ENCODE measurements around the gene CEP128. TPM values are rescaled to one million over a fixed set of nuclear protein-coding genes. Genes with fewer than 3 reads are reported as not detected.
"Not testable (repeated sequence)": the region's sequence is repeated elsewhere in the genome, so short reads cannot be mapped to it uniquely, and the experiment has no call there.

The CEP128 gene
- total RNA-seq, 2 experiments from 2014 or later = 30.0 to 32.9 TPM

DNA sequence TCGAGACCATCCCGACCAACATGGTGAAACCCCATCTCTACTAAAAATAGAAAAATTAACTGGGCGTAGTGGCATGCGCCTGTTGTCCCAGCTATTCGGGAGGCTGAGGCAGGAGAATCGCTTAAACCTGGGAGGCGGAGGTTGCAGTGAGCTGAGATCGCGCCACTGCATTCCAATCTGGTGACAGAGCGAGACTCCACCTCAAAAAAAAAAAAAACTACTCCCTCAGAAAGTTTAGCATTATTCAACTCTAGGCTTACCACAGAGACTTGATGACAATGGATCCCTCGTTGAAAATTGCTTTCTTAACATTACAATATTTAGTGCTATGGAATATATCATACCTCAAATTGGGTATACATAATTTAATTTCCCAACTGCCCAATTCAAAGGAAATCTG, 29.5 kb downstream of the CEP128 start:
- H3K4me1 Mint-ChIP-seq; H3K27me3 Mint-ChIP-seq; H3K27ac Mint-ChIP-seq; DNase-seq; H3K4me3 Mint-ChIP-seq; H3K9me3 Mint-ChIP-seq; ATAC-seq (ENCODE audit: low read depth): not testable (repeated sequence)
- POLR2A ChIA-PET = interaction anchor here (0.8 kb wide), 1 partner anchor 13 kb away, joined by 3 read pairs; no protein-coding TSS in a partner anchor
- H3K36me3 Mint-ChIP-seq = peaks cover 45% of the 10 kb centered on the region

DNA sequence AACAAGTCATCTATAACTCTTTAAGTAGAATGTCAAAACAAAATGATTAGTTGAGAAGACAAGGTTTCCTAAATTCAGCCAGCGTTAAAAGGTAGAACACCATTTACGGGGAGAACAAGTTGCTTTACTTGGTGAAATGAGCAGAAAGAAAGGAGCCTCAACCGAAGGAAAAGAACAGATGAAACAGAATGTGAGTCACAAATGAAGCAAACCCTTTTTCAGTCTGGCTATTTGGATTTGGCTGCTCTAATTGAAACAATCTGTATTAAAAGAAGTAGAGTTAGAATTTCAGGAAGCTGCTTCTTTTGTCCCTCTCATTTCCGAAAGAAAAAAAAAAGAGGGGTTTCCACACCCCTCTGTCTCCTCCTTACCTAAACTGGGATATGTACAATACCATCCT, 34.6 kb downstream of the CEP128 start:
- DNase-seq (no peak), ATAC-seq (ENCODE audit: low read depth) (no peak)
- no peaks in the 10 kb centered on the region for H3K9me3 Mint-ChIP-seq
- no peaks in the 10 kb centered on the region for H3K4me1 Mint-ChIP-seq
- no peak overlapping the region for H3K27ac Mint-ChIP-seq
- H3K4me3 Mint-ChIP-seq = no peak overlapping the region
- no peaks in the 10 kb centered on the region for H3K27me3 Mint-ChIP-seq
- POLR2A ChIA-PET = no interaction called here
- H3K36me3 Mint-ChIP-seq = peaks cover 43% of the 10 kb centered on the region

DNA sequence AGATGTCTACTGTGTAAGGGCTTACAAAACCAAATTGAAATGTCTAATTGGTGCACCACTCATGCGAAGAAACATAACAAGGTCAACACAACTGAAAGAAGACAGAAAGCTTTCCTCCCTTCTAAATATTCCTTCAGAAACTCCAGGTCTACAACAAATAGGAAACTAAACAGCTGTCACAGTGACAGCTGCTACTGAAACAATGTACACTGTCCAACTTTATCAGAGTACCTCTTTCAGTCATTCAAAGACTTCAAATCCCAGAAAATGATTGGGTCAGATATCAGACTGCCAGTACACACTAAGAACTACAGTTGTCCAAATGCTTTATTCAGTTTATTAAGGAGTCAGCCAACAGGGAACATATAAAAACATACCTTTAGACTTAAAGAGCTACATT, 35.2 kb downstream of the CEP128 start:
- peaks cover 1% of the 10 kb centered on the region for H3K9me3 Mint-ChIP-seq
- no peaks in the 10 kb centered on the region for H3K27me3 Mint-ChIP-seq
- H3K4me3 Mint-ChIP-seq = no peak overlapping the region
- DNase-seq (no peak), ATAC-seq (ENCODE audit: low read depth) (no peak)
- H3K27ac Mint-ChIP-seq = no peak overlapping the region
- POLR2A ChIA-PET = no interaction called here
- H3K36me3 Mint-ChIP-seq = peaks cover 46% of the 10 kb centered on the region
- peaks cover 2% of the 10 kb centered on the region for H3K4me1 Mint-ChIP-seq

DNA sequence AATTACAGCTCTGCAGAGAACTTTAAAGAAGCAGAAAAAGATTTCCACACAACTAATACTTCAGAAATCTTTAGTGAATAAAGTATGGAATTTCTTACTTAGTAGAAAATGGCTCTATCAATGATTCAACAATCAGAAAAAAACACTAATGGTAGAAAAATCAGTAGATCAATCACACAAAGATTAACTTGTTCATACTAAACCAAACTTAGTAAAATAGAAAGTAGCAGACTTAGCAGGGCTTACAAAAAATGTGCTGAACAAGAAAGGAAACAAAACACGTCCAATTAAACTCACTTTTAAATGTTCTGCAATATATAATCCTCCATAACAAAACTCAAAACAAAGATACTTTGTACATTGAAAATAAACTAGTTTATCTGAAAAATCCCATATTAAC, 38.9 kb downstream of the CEP128 start:
- H3K27me3 Mint-ChIP-seq = no peaks in the 10 kb centered on the region
- H3K9me3 Mint-ChIP-seq = peaks cover 1% of the 10 kb centered on the region
- DNase-seq (no peak), ATAC-seq (ENCODE audit: low read depth) (no peak)
- H3K4me1 Mint-ChIP-seq = peaks cover 2% of the 10 kb centered on the region
- peaks cover 47% of the 10 kb centered on the region for H3K36me3 Mint-ChIP-seq
- POLR2A ChIA-PET = no interaction called here
- H3K4me3 Mint-ChIP-seq = no peak overlapping the region
- no peak overlapping the region for H3K27ac Mint-ChIP-seq

DNA sequence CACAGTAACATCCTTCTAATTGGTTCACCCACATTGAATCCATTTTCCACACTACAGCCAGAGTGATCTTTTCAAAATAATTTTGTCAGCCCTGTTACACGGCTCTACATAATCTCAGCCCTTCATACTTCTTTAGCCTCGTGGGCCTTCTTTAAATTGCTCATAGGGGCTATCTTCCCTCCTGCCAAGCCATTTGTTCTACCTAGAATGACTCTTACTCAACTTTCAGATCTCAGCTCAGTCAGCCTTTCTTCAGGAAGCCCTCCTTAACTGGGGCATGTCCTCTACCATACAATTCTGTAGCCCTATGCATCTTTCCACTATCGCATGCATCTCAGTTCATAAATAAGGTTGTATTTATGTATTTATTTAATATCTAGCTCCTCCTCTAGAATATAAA, 39.7 kb downstream of the CEP128 start:
- H3K27ac Mint-ChIP-seq = no peak overlapping the region
- peaks cover 1% of the 10 kb centered on the region for H3K9me3 Mint-ChIP-seq
- POLR2A ChIA-PET = no interaction called here
- DNase-seq (no peak), ATAC-seq (ENCODE audit: low read depth) (no peak)
- H3K27me3 Mint-ChIP-seq = no peaks in the 10 kb centered on the region
- H3K4me1 Mint-ChIP-seq = peaks cover 2% of the 10 kb centered on the region
- no peak overlapping the region for H3K4me3 Mint-ChIP-seq
- peaks cover 52% of the 10 kb centered on the region for H3K36me3 Mint-ChIP-seq

DNA sequence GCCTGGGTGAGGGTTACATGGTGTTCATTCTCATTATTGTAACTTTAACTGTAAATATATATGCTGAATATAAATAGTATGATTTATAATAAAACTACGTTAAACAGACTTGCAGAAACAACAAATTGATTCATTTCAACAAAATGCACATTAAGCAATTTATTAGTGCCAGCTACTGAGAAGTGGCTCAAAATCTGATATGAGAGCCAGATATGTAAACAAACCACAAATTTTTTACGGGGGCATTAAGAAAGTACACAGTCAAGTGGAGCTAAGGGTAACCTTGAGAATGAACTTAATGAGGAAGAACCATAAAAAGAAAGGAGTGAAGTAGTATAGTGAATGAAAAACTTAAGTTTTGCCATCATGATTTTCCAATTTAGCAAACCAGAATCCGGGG, 40.3 kb downstream of the CEP128 start:
- H3K36me3 Mint-ChIP-seq = peaks cover 49% of the 10 kb centered on the region
- DNase-seq = no peak
- no peak overlapping the region for H3K27ac Mint-ChIP-seq
- H3K9me3 Mint-ChIP-seq = peaks cover 1% of the 10 kb centered on the region
- POLR2A ChIA-PET = no interaction called here
- H3K4me1 Mint-ChIP-seq = peaks cover 2% of the 10 kb centered on the region
- no peak overlapping the region for H3K4me3 Mint-ChIP-seq
- no peak for ATAC-seq (ENCODE audit: low read depth)
- H3K27me3 Mint-ChIP-seq = no peaks in the 10 kb centered on the region

DNA sequence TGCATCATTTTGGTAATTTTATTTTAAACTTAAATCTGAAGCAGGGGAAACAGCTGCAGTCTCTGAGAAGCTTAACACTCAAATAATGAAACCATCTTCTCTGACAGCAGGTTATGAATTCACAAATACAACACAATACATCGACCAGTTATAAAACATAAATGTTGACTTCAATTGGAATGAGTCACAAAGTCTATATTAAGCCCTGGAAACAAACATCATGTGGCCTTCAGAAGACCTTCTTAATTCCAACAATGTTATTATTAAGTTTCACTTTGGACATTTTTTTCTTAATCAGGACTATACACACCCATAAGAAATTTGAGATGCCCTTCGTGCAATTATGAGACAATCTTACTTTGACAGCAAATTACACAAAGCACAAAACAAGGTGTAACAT, 68.9 kb downstream of the CEP128 start:
- Mint-ChIP-seq H3K9me3 (peaks cover 10% of the 10 kb centered on the region), H3K4me1 (no peaks in the 10 kb centered on the region), H3K4me3 (no peak overlapping the region), H3K27ac (no peak overlapping the region), H3K27me3 (no peaks in the 10 kb centered on the region), H3K36me3 (peaks cover 49% of the 10 kb centered on the region)
- DNase-seq (no peak), ATAC-seq (ENCODE audit: low read depth) (no peak)
- POLR2A ChIA-PET = no interaction called here

DNA sequence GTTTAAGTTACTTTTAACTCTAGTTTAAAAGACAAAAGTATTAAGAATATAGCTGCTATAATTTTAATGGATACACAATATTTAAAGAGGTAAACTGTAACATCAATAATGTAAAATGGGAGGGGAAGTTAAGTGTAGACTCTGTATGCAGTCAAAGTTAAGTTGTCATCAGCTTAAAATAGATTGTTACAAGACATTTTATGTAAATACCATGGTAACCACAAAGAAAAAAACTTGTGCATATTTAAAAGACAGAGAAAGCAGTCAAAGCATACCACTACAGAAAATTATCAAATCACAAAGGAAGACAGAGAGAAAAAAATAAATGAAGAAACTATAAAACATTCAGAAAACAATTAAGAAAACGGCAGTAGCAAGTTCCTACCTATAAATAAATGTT, 73.3 kb downstream of the CEP128 start:
- DNase-seq (no peak), ATAC-seq (ENCODE audit: low read depth) (no peak)
- no peak overlapping the region for H3K4me3 Mint-ChIP-seq
- H3K27ac Mint-ChIP-seq = no peak overlapping the region
- POLR2A ChIA-PET = no interaction called here
- H3K9me3 Mint-ChIP-seq = peaks cover 16% of the 10 kb centered on the region
- no peaks in the 10 kb centered on the region for H3K4me1 Mint-ChIP-seq
- H3K27me3 Mint-ChIP-seq = no peaks in the 10 kb centered on the region
- H3K36me3 Mint-ChIP-seq = peaks cover 42% of the 10 kb centered on the region

DNA sequence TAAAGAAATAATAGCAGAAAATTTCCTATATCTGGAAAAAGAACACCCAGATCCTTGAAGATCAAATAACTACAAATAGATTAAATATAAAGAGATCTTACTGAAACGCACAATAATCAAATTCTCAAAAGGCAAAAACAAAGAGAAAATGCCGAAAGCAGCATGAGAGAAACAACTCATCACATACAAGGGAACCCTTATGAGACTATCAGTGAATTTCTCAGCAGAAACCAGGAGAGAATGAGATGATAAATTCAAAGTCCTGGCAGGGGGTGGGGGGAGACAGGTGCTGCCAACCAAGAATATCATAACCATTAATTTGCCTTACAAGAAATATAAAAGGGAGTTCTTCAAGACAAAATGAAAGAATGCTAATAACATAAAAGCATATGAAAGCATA, 73.7 kb downstream of the CEP128 start:
- H3K36me3 Mint-ChIP-seq = peaks cover 41% of the 10 kb centered on the region

DNA sequence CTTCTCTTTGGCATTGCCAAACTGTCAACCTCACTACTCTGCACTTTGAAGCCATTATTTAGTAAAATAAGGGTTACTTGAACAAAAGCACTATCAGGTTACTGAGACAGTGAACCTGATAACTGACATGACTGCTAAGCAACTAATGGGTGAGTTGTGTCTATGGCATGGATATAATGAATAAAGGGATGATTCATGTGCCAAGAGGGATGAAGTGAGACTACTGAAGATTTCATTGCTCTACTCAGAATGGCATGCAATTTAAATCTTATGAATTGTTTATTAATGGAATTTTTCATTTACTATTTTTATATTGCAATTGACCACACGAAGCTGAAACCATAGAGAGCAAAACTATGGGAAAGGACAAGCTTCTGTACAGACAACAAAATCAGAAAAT, 74.4 kb downstream of the CEP128 start:
- Mint-ChIP-seq H3K4me3 (no peak overlapping the region), H3K36me3 (peaks cover 39% of the 10 kb centered on the region), H3K27me3 (no peaks in the 10 kb centered on the region), H3K4me1 (no peaks in the 10 kb centered on the region), H3K9me3 (peaks cover 16% of the 10 kb centered on the region), H3K27ac (no peak overlapping the region)
- no peak for ATAC-seq (ENCODE audit: low read depth)
- no peak for DNase-seq
- POLR2A ChIA-PET = no interaction called here

More for the DNA sequence above, 73.7 kb downstream of the CEP128 start:
- no peak overlapping the region for H3K4me3 Mint-ChIP-seq
- peaks cover 16% of the 10 kb centered on the region for H3K9me3 Mint-ChIP-seq
- DNase-seq (no peak), ATAC-seq (ENCODE audit: low read depth) (no peak)
- H3K27me3 Mint-ChIP-seq = no peaks in the 10 kb centered on the region
- no peaks in the 10 kb centered on the region for H3K4me1 Mint-ChIP-seq
- POLR2A ChIA-PET = no interaction called here
- no peak overlapping the region for H3K27ac Mint-ChIP-seq

DNA sequence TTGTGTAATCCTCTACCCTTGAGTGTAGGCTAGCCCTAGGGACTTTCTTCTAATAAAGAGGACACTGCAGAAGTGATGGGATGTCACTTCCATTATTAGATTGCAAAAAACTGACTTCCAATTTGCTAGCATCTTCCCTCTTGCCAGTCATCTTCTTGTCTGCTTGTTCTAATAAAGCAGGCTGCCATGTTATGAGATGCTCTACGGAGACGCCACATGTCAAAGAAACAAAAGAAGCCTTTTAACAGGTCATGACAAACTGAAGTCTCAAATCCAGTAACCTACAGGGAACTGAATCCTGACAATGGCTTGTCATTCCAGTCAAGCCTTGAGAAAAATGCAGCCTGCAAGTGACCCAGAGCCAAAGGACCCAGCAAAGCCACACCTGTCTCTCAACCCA, 76.0 kb downstream of the CEP128 start:
- Mint-ChIP-seq H3K9me3 (peaks cover 14% of the 10 kb centered on the region), H3K27me3 (no peaks in the 10 kb centered on the region), H3K4me3 (no peak overlapping the region), H3K36me3 (peaks cover 31% of the 10 kb centered on the region), H3K4me1 (no peaks in the 10 kb centered on the region), H3K27ac (no peak overlapping the region)
- POLR2A ChIA-PET = no interaction called here
- DNase-seq (no peak), ATAC-seq (ENCODE audit: low read depth) (no peak)

DNA sequence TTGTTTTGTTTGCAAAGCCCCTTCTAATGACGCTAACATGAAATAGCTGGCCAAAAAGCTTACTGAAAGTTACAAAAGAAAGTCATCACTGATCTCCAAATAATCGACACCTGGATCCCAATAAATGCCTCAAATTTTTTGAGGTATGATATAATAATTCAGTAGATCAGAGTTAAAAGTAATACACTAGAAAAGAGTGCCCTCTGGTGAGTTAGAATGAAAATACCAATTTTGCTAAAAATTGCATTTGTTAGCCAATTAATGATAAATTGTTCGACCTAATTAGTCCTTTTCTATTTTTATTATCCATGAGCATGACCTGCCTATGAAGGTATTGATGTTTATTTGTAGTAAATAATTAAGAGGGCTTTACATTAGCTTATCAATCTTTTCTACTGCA, 78.6 kb downstream of the CEP128 start:
- DNase-seq (no peak), ATAC-seq (ENCODE audit: low read depth) (no peak)
- no peaks in the 10 kb centered on the region for H3K4me1 Mint-ChIP-seq
- H3K27me3 Mint-ChIP-seq = no peaks in the 10 kb centered on the region
- H3K9me3 Mint-ChIP-seq = peaks cover 8% of the 10 kb centered on the region
- H3K27ac Mint-ChIP-seq = no peak overlapping the region
- peaks cover 22% of the 10 kb centered on the region for H3K36me3 Mint-ChIP-seq
- no peak overlapping the region for H3K4me3 Mint-ChIP-seq
- POLR2A ChIA-PET = no interaction called here

DNA sequence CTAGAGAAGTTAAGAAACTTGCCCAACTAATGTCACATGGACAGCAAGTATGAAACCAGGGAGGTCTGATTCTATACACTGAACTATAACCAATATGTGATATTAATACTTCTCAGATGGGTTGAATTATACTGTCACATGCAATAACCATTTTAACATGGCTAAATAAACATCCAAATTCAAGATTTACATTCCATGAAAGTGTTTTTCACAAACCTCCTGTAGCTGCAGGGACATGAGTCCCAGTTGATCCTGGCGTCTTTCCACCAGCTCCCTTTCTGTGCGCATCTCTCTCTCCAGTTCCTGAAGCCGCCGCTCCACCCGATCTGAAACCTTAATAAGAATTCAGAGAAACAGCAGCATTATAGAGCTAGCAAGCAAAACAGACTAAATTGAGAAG, 79.0 kb downstream of the CEP128 start:
- H3K9me3 Mint-ChIP-seq = peaks cover 6% of the 10 kb centered on the region

DNA sequence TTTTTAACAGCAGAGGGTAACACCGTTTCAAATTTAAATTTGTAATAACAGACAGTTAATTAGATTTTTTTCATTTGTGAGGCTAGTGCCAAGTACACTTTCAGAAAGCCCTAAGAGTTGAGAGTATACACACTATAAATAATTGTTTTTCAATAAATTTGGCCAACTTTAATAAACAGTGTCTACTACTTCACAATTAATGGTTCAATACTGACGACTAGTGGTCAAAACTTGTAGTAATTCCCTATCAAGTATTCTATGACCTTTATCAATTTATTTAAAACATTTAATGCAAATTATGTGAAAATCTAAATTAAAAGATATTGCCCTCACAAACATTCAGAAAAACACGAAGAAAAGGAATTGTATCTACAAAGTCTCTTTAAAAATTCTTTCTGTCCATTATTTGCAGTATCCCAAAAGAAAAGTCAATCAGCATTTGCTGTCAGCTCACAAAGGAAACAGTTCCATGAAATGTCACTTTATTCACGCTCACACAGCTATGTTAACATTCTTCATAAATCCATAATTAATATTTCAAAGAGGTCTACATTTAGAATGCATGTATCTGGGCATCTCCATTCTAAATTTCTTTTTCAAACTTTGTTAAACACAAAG, 91.2 kb downstream of the CEP128 start:
- Mint-ChIP-seq H3K4me1 (no peaks in the 10 kb centered on the region), H3K27me3 (no peaks in the 10 kb centered on the region), H3K36me3 (no peaks in the 10 kb centered on the region), H3K27ac (no peak overlapping the region), H3K9me3 (no peaks in the 10 kb centered on the region), H3K4me3 (no peak overlapping the region)
- DNase-seq = no peak
- ATAC-seq (ENCODE audit: low read depth) = no peak
- POLR2A ChIA-PET = no interaction called here

More for the DNA sequence above, 79.0 kb downstream of the CEP128 start:
- Mint-ChIP-seq H3K27ac (no peak overlapping the region), H3K4me3 (no peak overlapping the region), H3K4me1 (no peaks in the 10 kb centered on the region), H3K27me3 (no peaks in the 10 kb centered on the region), H3K36me3 (peaks cover 19% of the 10 kb centered on the region)
- POLR2A ChIA-PET = no interaction called here
- ATAC-seq (ENCODE audit: low read depth) (no peak), DNase-seq (no peak)

DNA sequence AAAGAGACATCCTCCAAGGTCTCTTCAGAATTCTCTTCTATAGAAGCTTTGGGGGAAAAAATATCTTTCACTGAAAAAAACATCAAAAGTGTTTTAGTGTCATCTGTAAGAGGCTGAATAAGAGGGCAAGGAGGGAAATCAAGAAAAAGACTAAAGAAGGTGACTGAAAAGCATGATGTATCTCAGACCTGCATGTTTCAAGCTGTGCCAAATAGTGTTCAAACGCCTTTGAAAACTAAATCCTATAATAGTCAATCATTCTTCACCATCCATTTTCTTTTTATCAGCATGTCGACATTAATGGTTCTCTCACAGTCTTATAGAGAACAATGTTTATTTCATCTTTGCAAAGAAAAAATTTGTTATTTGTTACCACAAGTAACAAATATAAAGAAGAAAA, 94.5 kb downstream of the CEP128 start:
- POLR2A ChIA-PET = no interaction called here
- Mint-ChIP-seq H3K27me3 (no peaks in the 10 kb centered on the region), H3K9me3 (no peaks in the 10 kb centered on the region), H3K4me1 (no peaks in the 10 kb centered on the region), H3K27ac (no peak overlapping the region), H3K4me3 (no peak overlapping the region), H3K36me3 (no peaks in the 10 kb centered on the region)
- DNase-seq = no peak
- no peak for ATAC-seq (ENCODE audit: low read depth)
